Upper lobe of right lung (tissue), 1 donor: ENCODE results near the gene SNRNP70. TPM values are rescaled to one million over a fixed set of nuclear protein-coding genes. Genes with fewer than 3 reads are reported as not detected.
"Not testable (repeated sequence)": the region's sequence is repeated elsewhere in the genome, so short reads cannot be mapped to it uniquely, and the experiment has no call there.

Source experiments
- ATAC-seq: fragments of 200-7000 bp; cut with Tn5 transposase; one replicate; pipeline ENCODE4 v1.9.1; 2020; ENCODE audit warnings: mild to moderate bottlenecking, moderate library complexity
- DNase-seq: peaks from one replicate; pipeline ENCODE4 v3.0.0-alpha.2; 2020
- H3K27ac ChIP-seq: fragments of 200-600 bp; one replicate; pipeline ENCODE4 v1.8.0; 2022
- H3K27me3 ChIP-seq: fragments of 200-600 bp; one replicate; pipeline ENCODE4 v1.8.0; 2022; ENCODE audit warnings: mild to moderate bottlenecking
- H3K36me3 ChIP-seq: fragments of 200-600 bp; one replicate; pipeline ENCODE4 v1.8.0; 2022
- H3K4me1 ChIP-seq: fragments of 200-600 bp; one replicate; pipeline ENCODE4 v1.8.0; 2022
- H3K4me3 ChIP-seq: fragments of 200-600 bp; one replicate; pipeline ENCODE4 v1.8.0; 2022; ENCODE audit warnings: mild to moderate bottlenecking
- H3K9me3 ChIP-seq: fragments of 200-600 bp; one replicate; pipeline ENCODE4 v1.8.0; 2022
- intact Hi-C: fragments of 100-400 bp; cut with DNase I; formaldehyde crosslinking; loops from one replicate; pipeline ENCODE4 v1.11.0; 2022
- total RNA-seq: library from RNA; stranded (reverse); fragmentation: NEBNext Ultra II Directional; extraction: Animal tissue kit (Norgen Biotek cat#: 25700); gene quantifications from one replicate; pipeline ENCODE4 v1.2.1, GENCODE V29; 2021
- TF ChIP-seq, protein P1 (sequence below): fragments of 200-600 bp; IDR thresholded peaks from one replicate; pipeline ENCODE4 v1.8.0; 2022; ENCODE audit warnings: antibody characterized with exemption
- donor health status: DM: no; HTN: yes; CAD: no; lungs with severe emphysema.

SNRNP70 gene
- total RNA-seq, 1 donor from 2014 or later: 179 TPM

DNA sequence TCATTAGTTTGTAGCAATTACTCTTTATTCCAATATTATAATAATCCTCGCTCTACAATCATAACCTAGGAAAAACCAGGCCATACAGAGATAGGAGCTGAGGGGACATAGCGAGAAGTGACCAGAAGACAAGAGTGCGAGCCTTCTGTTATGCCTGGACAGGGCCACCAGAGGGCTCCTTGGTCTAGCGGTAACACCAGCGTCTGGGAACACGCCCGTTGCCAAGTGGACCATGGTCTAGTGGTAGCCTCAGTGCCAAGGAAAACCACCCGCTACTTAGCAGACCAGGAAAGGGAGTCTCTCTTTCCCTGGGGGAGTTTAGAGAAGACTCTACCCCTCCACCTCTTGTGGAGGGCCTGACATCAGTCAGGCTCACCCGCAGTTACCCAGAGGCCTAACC is 10.4 kb upstream of the SNRNP70 start:
- intact Hi-C loops, H3K4me1 ChIP-seq, ATAC-seq, H3K4me3 ChIP-seq, H3K36me3 ChIP-seq, H3K9me3 ChIP-seq, H3K27ac ChIP-seq: not testable (repeated sequence)
- TF ChIP-seq, protein P1, sequence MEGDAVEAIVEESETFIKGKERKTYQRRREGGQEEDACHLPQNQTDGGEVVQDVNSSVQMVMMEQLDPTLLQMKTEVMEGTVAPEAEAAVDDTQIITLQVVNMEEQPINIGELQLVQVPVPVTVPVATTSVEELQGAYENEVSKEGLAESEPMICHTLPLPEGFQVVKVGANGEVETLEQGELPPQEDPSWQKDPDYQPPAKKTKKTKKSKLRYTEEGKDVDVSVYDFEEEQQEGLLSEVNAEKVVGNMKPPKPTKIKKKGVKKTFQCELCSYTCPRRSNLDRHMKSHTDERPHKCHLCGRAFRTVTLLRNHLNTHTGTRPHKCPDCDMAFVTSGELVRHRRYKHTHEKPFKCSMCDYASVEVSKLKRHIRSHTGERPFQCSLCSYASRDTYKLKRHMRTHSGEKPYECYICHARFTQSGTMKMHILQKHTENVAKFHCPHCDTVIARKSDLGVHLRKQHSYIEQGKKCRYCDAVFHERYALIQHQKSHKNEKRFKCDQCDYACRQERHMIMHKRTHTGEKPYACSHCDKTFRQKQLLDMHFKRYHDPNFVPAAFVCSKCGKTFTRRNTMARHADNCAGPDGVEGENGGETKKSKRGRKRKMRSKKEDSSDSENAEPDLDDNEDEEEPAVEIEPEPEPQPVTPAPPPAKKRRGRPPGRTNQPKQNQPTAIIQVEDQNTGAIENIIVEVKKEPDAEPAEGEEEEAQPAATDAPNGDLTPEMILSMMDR: peak; percentile 67
- peak; percentile 85 for DNase-seq
- H3K27me3 ChIP-seq: peaks cover 43% of the 10 kb centered on the region

DNA sequence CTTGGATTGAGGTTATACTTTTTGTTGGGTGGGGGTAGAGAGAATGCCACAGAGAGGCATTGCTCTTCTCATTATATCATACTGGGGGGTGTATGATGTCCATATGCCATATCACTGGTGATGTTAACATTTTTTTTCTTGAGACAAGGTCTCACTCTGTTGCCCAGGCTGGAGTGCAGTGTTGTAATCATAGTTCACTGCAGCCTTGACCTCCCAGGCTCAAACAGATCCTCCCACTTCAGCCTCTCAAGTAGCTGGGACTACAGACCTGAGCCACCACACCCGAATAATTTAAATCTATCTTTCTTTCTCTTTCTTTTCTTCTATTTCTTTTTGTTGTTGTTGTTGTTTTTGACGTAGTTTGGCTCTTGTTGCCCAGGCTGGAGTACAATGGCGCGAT is 4.9 kb upstream of the SNRNP70 start:
- intact Hi-C loops: no loop called here
- ATAC-seq: no peak

DNA sequence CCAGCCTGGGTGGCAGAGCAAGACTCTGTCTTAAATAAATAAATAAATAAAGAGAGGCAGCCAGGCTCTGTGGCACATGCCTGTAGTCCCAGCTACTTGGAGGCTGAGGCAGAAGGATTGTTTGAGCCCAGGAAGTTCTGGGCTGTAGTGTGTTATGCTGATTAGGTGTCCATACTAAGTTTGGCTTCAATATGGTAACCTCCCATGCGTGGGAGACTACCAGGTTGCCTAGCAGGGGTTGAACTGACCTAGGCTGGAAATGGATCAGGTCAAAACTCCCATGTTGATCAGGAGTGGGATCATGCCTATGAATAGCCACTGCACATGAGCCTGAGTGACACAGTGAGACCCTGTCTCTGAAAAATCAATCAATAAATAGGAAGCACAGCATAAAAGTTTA is 4.0 kb upstream of the SNRNP70 start:
- no peaks in the 10 kb centered on the region for H3K27me3 ChIP-seq
- H3K4me3 ChIP-seq: no peak overlapping the region
- ATAC-seq: no peak
- DNase-seq: no peak
- intact Hi-C loops: no loop called here
- H3K36me3 ChIP-seq: no peaks in the 10 kb centered on the region
- no peaks in the 10 kb centered on the region for H3K9me3 ChIP-seq
- TF ChIP-seq, protein P1: no peak
- no peak overlapping the region for H3K27ac ChIP-seq
- H3K4me1 ChIP-seq: peaks cover 9% of the 10 kb centered on the region

More for the DNA sequence above, 4.9 kb upstream of the SNRNP70 start:
- Histone ChIP-seq H3K27me3 (no peaks in the 10 kb centered on the region), H3K4me3 (no peak overlapping the region), H3K4me1 (peaks cover 6% of the 10 kb centered on the region), H3K9me3 (no peaks in the 10 kb centered on the region), H3K27ac (no peak overlapping the region), H3K36me3 (no peaks in the 10 kb centered on the region)
- DNase-seq: no peak
- TF ChIP-seq, protein P1: no peak

DNA sequence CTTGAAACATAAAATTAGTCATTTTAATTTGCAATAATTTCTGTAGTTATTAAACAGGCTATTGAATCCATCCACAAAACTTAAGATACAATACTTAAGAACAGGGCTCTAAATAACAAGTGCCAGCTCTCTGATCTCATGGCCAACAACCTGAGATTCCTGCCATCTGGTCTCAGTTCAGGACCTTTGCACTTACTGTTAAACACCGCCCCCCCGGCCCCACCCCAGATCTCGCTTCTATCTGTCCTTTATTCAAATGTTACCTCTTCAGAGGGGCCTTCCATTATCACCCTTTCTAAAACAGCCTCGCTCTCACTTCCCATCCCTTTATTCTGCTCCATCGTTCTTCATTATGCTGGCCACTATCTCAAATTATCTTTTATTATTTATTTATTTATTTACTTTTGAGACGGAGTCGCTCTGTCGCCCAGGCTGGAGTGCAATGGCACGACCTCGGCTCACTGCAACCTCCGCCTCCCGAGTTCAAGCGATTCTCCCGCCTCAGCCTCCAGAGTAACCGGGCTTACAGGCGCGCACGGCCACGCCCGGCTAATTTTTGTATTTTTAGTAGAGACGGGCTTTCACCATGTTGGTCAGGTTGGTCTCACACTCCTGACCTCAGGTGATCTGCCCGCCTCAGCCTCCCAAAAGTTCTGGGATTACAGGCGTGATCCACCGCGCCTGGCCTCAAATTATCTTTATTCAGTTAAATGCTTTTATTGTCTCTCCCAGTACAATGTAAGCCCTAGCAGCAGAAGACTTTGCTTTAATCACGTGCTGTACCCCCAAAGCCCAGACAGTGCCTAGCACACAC is 838 bp upstream of the SNRNP70 start:
- intact Hi-C loops: no loop called here
- DNase-seq (no peak), ATAC-seq (no peak)
- Histone ChIP-seq H3K27me3 (no peaks in the 10 kb centered on the region), H3K4me3 (peak overlapping the region; percentile 97), H3K4me1 (peaks cover 25% of the 10 kb centered on the region), H3K36me3 (peaks cover 18% of the 10 kb centered on the region), H3K27ac (peak overlapping the region; percentile 91), H3K9me3 (no peaks in the 10 kb centered on the region)
- TF ChIP-seq, protein P1: no peak

DNA sequence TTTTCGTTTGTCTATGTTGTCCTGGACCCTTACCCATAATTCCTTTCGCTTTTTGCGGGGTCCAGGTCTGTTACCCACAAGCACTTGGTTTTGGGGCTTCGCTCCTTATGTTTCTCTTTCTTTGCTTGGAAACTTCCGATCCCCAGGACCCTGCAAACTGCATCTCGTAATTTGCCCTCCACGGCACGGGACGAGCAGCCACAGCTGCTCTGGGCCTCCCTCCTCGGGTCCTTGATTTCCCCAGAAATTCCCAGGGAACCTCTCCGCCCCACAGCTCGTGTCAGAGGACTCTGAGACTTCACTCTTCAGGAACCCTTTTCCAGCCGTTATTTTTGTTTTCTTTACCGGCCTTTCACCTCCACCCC is 599 bp downstream of the SNRNP70 start:
- TF ChIP-seq, protein P1: no peak
- Histone ChIP-seq H3K9me3 (no peaks in the 10 kb centered on the region), H3K4me1 (peaks cover 25% of the 10 kb centered on the region), H3K27ac (peak overlapping the region; percentile 91), H3K36me3 (peaks cover 33% of the 10 kb centered on the region), H3K4me3 (peak overlapping the region; percentile 97), H3K27me3 (no peaks in the 10 kb centered on the region)
- intact Hi-C loops: no loop called here
- no peak for DNase-seq
- no peak for ATAC-seq
